HG02798 (cell line): Measurements from ENCODE around the gene EFL1.
"Not testable (repeated sequence)": the region's sequence is repeated elsewhere in the genome, so short reads cannot be mapped to it uniquely, and the experiment has no call there.

Experiments used
- ATAC-seq: cut with Tn5 transposase; IDR thresholded peaks from one replicate; pipeline ENCODE4 v1.9.1; 2021; ENCODE audit warnings: mild to moderate bottlenecking; ENCODE audit not compliant: unreplicated experiment, poor library complexity

EFL1 gene

DNA sequence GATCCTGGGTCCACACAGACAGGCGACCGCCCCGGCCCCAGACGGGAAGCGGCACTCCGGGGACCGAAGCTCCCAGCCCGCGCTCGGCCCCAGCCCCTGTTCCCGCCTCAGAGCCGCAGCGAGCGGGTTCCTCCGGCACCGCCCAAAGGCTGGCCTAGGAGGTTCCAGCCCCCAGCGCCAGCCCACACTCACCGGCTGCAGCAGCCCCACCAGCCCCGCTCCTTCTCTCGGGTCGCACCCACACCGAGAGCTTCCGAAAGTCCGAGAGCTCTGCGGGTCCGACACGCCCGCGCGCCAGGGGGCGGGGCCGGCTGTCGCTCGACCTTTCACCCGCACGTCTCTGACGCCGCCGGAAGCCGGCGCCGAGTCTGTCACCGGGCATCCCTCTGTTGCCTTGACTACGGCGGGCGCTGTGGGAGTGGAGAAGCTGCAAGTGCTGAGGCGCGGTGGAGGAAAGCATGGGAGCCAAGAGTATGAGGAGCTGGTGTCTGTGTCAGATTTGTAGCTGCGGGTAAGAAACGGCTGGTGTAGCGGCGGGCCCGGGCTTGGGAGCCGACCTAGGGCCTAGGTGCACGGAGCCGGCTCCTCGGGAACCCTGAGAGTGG, at the start of gene EFL1, which contains the start of gene SAXO2:
EFL1 (minus strand) TSS at position 313 of the 605 bp plus-strand sequence. CDS start 956 bp downstream, outside the sequence.
SAXO2 (plus strand) TSS at position 397 of the 605 bp plus-strand sequence; CDS start at position 459, 62 bp downstream.
- peak; percentile 97 for ATAC-seq

GRCh38 chr15:82311321-82311720, 48.8 kb upstream of the EFL1 start:
- not testable (repeated sequence) for ATAC-seq

DNA sequence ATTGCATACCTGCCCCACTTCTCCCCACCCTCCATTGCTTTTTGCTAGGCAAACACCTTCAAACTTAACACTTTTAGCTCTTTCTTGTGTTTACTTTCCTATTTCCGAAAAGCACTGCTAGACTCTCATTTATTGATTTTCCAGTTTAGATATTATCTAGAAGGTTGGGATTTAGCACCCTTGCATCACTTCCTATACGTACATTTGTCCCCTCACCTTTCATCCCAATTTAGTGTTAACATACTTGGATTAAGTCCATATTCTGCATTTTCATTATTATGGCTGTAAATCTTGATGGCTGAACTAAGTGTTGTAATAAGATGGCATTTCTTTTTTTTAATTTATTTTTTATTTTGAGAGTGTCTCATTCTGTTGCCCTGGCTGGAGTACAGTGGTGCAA, 47.3 kb upstream of the EFL1 start:
- ATAC-seq = no peak

DNA sequence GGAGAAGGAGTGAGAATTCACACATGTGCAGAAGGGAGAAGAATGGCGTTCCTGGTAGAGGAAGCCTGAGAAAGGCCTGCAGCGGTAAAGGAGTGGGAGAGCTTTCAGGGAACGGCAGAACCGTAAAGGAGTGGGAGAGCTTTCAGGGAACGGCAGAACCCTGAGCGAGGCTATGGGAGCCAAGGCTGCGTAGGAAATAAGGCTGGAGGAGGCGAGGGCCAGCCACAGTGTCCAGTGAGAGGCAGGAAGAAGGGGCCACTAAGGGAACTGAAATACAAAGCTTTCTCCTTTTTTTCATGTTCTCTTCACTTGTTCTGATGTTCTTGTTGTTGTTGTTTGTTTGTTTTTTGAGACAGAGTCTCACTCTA, 45.2 kb upstream of the EFL1 start:
- ATAC-seq = no peak

DNA sequence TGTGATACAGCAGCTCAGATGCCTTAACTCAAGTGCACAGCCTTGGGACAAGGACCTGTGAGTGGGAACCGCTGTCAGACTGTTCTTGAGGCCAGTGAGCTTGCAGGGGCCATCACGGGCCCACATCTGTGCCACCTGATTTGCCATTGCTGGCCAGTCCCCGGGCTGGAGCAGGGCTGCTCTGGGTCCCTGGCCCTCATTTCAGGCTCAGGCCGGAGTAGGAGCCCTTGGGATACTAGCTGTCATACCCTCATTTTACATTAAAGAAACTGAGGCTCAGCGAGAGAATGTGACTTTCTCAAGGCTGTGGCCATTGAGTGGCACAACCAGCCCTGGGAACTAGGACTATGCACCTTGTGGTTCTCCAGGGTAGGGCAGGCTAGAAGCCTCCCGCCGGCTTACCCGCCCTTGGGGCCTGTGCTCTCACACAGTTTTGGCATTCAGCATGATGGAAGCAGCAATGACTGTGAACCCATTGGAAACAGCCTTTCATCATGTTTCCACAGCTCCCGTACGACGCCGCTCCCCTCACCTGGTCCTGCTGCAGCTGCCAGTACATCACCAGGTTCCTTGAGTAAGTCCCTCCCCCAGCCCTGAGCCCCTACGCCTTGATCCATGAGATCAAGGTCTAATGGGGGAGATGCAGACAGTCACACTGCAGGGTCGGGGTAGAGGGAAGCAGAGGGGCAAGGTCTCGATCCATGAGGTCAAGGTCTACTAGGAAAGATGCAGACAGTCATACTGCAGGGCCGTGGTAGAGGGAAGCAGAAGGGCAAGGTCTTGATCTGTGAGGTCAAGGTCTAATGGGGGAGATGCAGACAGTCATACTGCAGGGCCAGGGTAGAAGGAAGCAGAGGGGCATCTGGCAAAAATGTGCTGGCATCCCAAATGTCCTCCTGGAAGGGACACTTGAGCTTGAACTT, 44.5 kb upstream of the EFL1 start:
- no peak for ATAC-seq

- ATAC-seq = no peak
These were observed 43.1 kb upstream of the EFL1 start for GRCh38 chr15:82305621-82306048.

DNA sequence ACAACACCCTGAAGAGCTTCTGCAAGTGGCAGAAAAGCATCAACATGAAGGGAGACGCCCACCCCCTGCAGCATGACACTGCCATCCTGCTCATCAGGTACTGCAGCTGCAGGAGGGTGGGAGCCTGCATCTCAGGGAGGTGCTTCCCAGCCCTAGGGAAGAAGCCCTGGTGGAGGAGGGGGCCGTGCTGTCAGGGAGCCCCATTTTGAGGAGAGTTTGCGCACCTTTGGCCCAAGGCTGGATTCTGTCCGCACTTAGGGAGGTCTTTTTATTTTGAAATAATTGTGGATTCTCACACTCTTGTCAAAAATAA, 42.2 kb upstream of the EFL1 start:
- ATAC-seq = no peak

- no peak for ATAC-seq
These were observed 41.6 kb upstream of the EFL1 start for GRCh38 chr15:82303956-82304777.

- no peak for ATAC-seq
These were observed 38.9 kb upstream of the EFL1 start for GRCh38 chr15:82301296-82302016.

GRCh38 chr15:82300883-82301282, 38.3 kb upstream of the EFL1 start:
- ATAC-seq = no peak

GRCh38 chr15:82300326-82300725, 37.8 kb upstream of the EFL1 start:
- ATAC-seq = not testable (repeated sequence)

- not testable (repeated sequence) for ATAC-seq
These were observed 37.0 kb upstream of the EFL1 start for GRCh38 chr15:82299511-82299914.

GRCh38 chr15:82298520-82298919, 36.0 kb upstream of the EFL1 start:
- ATAC-seq = no peak

- no peak for ATAC-seq
These were observed 35.5 kb upstream of the EFL1 start for GRCh38 chr15:82298032-82298431.

DNA sequence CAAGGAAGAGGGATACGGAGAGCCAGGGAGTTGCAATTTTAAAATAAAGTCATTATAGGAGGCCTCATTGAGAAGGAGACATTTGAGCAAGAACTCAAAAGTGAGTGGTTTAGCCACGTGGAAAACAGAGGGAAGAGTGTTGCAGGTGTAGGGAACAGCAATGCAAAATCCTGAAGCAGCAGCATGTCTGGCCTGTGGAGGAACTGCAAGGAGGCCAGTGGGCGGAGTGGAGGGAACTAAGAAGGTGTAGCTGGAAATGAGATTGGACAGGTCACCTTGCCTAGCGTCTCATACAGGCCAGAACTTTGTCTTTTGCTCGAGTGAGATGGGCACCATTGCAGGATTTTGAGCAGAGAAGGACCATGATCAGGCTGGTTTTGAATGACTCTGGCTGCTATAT, 35.0 kb upstream of the EFL1 start:
- ATAC-seq = no peak

DNA sequence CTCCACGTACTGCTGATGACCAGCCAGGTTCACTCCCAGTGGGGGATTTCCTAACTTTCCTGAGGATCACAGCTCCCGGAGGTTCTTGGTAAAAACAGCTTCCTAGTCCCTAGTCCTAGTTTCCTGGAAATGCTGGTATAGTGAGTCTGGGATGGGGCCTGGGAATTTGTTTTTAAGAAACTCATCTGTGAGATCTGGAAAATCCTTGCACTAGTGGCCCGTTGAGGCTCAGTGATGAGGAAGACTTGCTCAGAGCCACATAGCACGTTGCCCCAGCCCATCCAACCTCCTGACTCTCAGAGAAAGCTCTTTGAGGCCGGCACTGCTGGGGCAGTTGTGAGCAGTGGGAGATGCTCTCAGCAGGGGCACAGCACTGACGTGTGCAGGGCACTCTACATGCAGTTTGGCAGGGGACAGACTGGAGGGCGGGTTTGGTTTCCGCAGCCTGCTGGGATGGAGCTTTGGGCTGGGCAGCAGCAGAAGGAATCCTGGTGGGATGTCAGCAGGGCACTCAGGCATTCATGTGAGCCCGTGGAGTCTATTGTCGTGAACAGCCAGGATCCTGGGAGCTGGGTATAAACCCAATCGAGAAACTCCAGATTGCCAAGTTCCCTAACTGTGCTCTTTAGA, 31.6 kb upstream of the EFL1 start:
- ATAC-seq = no peak

GRCh38 chr15:82292271-82292670, 29.7 kb upstream of the EFL1 start:
- ATAC-seq = no peak

- ATAC-seq = not testable (repeated sequence)
These were observed 25.7 kb upstream of the EFL1 start for GRCh38 chr15:82288202-82288601.

GRCh38 chr15:82286475-82286874, 23.9 kb upstream of the EFL1 start:
- peak; percentile 90 for ATAC-seq

DNA sequence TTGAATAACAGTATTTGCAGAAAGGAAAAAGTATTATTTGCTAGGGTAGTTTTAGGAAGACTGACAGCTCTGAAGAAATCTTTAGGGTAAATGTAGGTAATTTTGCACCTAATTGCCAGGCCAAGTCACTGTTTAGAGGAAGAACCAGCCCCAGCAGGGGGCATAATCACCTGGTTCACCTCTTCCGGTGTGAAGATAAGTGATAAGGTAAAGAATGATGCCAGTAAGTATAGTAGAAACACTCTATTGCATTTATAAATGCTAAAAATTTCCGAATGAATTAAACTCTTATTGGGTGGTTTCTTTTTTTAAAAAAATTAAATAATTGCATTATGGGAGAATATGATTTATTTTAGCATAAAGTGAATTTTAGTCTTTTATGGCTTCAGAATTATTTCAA, 21.8 kb upstream of the EFL1 start:
- ATAC-seq = not testable (repeated sequence)
